ENCODE results near the gene DOCK3.

DOCK3 gene

DNA sequence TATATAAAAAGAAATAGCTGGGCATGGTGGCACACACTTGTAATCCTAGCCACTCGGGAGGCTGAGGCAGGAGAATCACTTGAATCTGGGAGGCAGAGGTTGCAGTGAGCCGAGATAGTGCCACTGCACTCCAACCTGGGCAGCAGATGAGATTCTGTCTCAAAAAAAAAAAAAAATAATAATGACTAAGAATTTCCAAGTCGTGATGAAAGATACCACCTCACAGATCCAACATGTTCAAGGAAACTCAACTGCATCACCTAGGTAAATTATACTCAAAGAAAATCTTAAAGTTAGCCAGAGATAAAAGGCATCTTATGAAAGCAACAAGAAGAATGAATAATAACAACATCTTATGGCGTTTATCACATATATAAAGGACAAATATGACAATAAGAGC, 50.1 kb downstream of the DOCK3 start:
- TF ChIP-seq, protein P1, sequence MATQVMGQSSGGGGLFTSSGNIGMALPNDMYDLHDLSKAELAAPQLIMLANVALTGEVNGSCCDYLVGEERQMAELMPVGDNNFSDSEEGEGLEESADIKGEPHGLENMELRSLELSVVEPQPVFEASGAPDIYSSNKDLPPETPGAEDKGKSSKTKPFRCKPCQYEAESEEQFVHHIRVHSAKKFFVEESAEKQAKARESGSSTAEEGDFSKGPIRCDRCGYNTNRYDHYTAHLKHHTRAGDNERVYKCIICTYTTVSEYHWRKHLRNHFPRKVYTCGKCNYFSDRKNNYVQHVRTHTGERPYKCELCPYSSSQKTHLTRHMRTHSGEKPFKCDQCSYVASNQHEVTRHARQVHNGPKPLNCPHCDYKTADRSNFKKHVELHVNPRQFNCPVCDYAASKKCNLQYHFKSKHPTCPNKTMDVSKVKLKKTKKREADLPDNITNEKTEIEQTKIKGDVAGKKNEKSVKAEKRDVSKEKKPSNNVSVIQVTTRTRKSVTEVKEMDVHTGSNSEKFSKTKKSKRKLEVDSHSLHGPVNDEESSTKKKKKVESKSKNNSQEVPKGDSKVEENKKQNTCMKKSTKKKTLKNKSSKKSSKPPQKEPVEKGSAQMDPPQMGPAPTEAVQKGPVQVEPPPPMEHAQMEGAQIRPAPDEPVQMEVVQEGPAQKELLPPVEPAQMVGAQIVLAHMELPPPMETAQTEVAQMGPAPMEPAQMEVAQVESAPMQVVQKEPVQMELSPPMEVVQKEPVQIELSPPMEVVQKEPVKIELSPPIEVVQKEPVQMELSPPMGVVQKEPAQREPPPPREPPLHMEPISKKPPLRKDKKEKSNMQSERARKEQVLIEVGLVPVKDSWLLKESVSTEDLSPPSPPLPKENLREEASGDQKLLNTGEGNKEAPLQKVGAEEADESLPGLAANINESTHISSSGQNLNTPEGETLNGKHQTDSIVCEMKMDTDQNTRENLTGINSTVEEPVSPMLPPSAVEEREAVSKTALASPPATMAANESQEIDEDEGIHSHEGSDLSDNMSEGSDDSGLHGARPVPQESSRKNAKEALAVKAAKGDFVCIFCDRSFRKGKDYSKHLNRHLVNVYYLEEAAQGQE (IDR thresholded peaks at IDR 0.05; ENCODE audit: insufficient read depth in 1 of 2, low read depth in 2 of 2, low read length in 2 of 2): no peak
- TF ChIP-seq SIN3A (IDR thresholded peaks at IDR 0.05; ENCODE audit: borderline replicate concordance, insufficient read depth, low read length) (no peak), TAF1 (IDR thresholded peaks at IDR 0.05; ENCODE audit: borderline replicate concordance, insufficient read depth, low read length) (no peak), POLR2AphosphoS5 (IDR thresholded peaks at IDR 0.05; ENCODE audit: low read depth, low read length) (no peak), FOXP2 (optimal IDR thresholded peaks at IDR 0.05; ENCODE audit: borderline replicate concordance, extremely low read depth, extremely low read length, insufficient read depth) (no peak)

DNA sequence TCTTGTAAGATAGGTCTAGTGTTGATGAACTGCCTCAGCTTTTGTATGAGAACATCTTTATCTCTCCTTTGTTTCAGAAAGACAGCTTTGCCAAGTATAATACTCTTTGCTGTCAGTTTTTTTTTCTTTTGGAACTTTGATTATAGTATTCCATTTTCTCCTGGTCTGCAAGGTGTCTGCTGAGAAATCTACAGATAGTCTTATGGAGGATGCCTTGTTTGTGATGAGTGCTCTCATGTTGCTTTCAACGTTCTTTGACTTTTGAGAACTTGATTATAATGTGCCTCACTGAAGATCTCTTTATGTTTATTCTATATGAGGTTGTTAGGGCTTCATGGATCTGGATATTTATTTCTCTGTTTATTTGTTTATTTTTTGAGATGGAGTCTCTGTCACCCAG, 60.3 kb downstream of the DOCK3 start:
- TF ChIP-seq TAF1 (IDR thresholded peaks at IDR 0.05; ENCODE audit: borderline replicate concordance, insufficient read depth, low read length) (no peak), SIN3A (IDR thresholded peaks at IDR 0.05; ENCODE audit: borderline replicate concordance, insufficient read depth, low read length) (no peak), FOXP2 (optimal IDR thresholded peaks at IDR 0.05; ENCODE audit: borderline replicate concordance, extremely low read depth, extremely low read length, insufficient read depth) (no peak), POLR2AphosphoS5 (IDR thresholded peaks at IDR 0.05; ENCODE audit: low read depth, low read length) (no peak)
- TF ChIP-seq, protein P1 (IDR thresholded peaks at IDR 0.05; ENCODE audit: insufficient read depth in 1 of 2, low read depth in 2 of 2, low read length in 2 of 2): no peak

DNA sequence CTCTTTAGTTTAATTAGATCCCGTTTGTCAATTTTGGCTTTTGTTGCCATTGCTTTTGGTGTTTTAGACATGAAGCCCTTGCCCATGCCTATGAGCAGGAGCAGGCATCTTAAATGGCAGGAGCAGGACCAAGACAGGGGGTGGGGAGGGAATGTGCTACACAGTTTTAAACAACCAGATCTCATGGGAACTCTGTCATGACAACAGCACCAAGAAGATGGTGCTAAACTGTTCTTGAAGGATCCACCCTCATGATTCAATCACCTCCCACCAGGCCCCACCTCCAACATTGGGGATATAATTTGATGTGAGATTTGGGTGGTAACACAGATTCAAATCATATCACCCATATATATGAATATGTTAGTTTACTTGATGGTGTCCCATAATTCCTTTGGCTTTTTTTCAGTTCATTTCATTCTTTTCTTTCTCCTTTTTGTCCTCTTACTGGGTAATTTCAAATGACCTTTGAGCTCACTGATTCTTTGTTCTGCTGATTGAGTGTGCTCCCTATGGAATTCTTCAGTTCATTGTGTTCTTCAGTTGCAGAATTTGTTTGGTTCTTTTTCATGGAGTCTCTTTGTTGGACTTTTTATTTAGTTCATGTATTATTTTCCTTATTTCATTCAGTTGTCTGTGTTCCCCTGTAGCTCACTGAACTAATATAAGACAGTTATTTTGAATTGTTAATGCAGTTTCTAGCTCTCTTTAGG, 62.6 kb downstream of the DOCK3 start:
- no peak for TF ChIP-seq FOXP2 (optimal IDR thresholded peaks at IDR 0.05; ENCODE audit: borderline replicate concordance, extremely low read depth, extremely low read length, insufficient read depth)
- TF ChIP-seq, protein P1 (IDR thresholded peaks at IDR 0.05; ENCODE audit: insufficient read depth in 1 of 2, low read depth in 2 of 2, low read length in 2 of 2): no peak
- no peak for TF ChIP-seq POLR2AphosphoS5 (IDR thresholded peaks at IDR 0.05; ENCODE audit: low read depth, low read length)
- no peak for TF ChIP-seq SIN3A (IDR thresholded peaks at IDR 0.05; ENCODE audit: borderline replicate concordance, insufficient read depth, low read length)
- TF ChIP-seq TAF1 (IDR thresholded peaks at IDR 0.05; ENCODE audit: borderline replicate concordance, insufficient read depth, low read length): no peak

DNA sequence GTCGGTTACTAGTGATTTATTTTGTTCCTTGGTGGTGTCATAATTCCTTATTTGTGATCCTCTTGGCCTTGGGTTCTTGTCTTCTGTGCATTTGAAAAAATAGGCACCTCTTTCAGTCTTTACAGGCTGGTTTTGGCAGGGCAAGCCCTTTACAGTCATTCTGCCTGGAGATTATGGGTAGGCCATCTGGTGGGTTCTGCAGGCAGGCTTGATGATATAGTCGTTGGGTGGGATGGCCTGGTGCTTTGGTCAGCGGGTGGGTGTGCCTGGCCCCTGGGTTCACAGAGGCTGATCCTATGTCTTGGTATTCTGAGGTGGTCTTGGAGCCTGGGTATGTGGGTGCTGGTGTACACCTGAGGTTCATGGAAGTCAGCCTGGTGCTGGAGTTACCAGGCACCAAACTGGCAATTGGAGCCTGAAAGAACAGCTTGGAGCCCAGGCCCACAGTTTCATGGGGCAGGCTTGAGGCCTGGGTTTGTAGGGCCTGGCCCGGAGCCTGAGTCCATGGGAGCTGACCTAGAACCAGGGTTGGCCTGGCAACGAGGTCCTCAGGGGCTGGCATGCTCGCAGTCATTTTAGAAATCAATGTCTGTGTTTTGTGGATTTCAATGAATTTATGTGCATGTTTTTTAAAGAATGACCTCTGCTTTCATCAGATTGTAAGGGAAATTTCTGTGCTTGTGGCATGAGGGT, 63.3 kb downstream of the DOCK3 start:
- TF ChIP-seq SIN3A (IDR thresholded peaks at IDR 0.05; ENCODE audit: borderline replicate concordance, insufficient read depth, low read length) (no peak), FOXP2 (optimal IDR thresholded peaks at IDR 0.05; ENCODE audit: borderline replicate concordance, extremely low read depth, extremely low read length, insufficient read depth) (no peak), POLR2AphosphoS5 (IDR thresholded peaks at IDR 0.05; ENCODE audit: low read depth, low read length) (no peak), TAF1 (IDR thresholded peaks at IDR 0.05; ENCODE audit: borderline replicate concordance, insufficient read depth, low read length) (no peak)
- TF ChIP-seq, protein P1 (IDR thresholded peaks at IDR 0.05; ENCODE audit: insufficient read depth in 1 of 2, low read depth in 2 of 2, low read length in 2 of 2): no peak

Data from PFSK-1 (cell line).